ENCODE measurements around the gene CLOCK. TPM values are rescaled to one million over a fixed set of nuclear protein-coding genes. Genes with fewer than 3 reads are reported as not detected.

CLOCK gene
- total RNA-seq, 2 experiments from 2014 or later, result 8.2 to 8.8 TPM

DNA sequence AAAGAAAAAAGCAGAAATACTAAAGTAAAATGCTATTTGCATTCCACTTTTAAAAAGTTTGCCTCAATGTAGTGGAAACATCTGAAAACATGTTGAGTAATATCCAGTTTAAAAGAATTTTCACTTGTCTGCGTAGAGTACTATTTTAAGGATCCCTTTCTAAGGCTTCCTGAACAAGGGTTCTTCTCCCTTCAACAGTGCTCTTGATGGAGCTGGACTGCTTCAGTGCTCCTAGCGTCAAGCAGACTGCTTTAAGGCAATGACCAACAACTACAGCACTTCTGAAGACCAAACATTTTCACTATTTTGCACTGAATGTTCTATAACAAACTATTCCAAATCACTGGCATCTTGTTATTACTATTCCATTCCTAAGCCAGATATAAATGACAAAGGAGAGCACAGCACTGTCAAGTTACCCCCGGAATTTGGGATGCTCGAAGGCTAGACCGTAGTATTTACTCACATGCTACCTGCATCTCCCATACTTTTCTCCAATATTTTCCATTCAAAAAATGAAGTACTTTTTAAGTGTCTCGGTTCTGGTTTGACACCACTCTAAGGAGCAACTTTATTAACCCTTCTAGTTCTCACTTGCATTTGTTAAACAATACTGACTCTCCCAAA is 114.9 kb downstream of the CLOCK start:
- ATAC-seq, result no peak
- CTCF ChIA-PET, result interaction anchor here (1.3 kb wide), 2 partner anchors 13 to 456 kb away, joined by 3 to 5 read pairs; no protein-coding TSS in a partner anchor
- intact Hi-C loops (cut with micrococcal nuclease), result loop anchor here (10.0 kb wide), 1 partner anchor 113 kb away; the partner anchor contains the start of gene CLOCK
- Mint-ChIP-seq H3K9me3 (no peaks in the 10 kb centered on the region), H3K36me3 (ENCODE audit: low read depth) (peaks cover 39% of the 10 kb centered on the region), H3K4me3 (no peak overlapping the region), H3K27me3 (no peaks in the 10 kb centered on the region), H3K27ac (peak overlapping the region; percentile 38), H3K4me1 (ENCODE audit: low read depth) (peaks cover 18% of the 10 kb centered on the region)
- no peak for TF ChIP-seq CTCF (IDR thresholded peaks at IDR 0.05)
- no peak for DNase-seq
- POLR2A ChIA-PET, result no interaction called here

DNA sequence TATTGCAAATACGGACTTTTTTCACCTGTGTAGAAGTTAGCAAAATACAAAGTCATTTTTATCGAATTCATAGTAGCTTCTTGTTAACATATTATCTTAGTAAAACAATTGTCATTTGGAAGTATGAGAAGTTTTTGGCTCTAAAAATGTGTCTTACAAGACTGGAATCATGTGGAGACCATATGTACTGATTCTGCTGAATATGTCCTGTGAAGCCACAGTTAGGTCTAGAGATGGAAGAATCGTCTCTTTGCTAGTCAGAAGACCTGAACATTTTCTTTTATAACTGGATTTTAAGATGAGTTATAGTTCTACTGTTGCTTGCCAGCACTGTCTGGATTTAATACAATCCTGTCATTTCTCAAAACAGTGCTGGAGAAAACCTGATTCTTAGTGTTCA is 121.9 kb downstream of the CLOCK start:
- intact Hi-C loops (cut with micrococcal nuclease), result no loop called here

DNA sequence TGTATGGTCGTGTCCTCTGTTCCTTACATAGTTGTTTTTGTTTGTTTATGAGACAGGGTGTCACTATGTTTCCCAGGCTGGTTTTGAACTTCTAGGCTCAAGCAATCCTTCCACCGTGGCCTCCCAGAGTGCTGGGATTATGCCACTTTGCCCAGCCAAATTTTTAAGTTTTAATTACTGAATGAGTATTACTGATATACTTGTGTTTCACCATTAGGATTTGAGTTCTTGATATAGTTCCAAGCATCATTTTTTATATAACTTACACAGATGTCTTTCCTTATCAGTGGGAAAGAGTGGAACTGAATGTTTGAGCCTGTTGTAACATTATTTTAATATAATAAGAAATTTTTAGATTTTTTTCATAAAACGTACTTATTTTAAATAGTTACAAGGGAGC is 130.5 kb downstream of the CLOCK start:
- ChIA-PET CTCF (interaction anchor here (1.1 to 1.6 kb wide), 3 partner anchors 12 to 70 kb away, joined by 3 read pairs; partner anchors contain the start of gene SRD5A3), POLR2A (no interaction called here)
- no peak overlapping the region for H3K4me3 Mint-ChIP-seq
- no peaks in the 10 kb centered on the region for H3K27me3 Mint-ChIP-seq
- TF ChIP-seq CTCF (IDR thresholded peaks at IDR 0.05), result no peak
- ATAC-seq, result no peak
- H3K36me3 Mint-ChIP-seq (ENCODE audit: low read depth), result peaks cover 26% of the 10 kb centered on the region
- DNase-seq, result no peak
- H3K9me3 Mint-ChIP-seq, result no peaks in the 10 kb centered on the region
- no peak overlapping the region for H3K27ac Mint-ChIP-seq
- peaks cover 2% of the 10 kb centered on the region for H3K4me1 Mint-ChIP-seq (ENCODE audit: low read depth)
- intact Hi-C loops (cut with micrococcal nuclease), result no loop called here

More for the DNA sequence above, 121.9 kb downstream of the CLOCK start:
- TF ChIP-seq CTCF (IDR thresholded peaks at IDR 0.05), result no peak
- H3K27me3 Mint-ChIP-seq, result no peaks in the 10 kb centered on the region
- no peaks in the 10 kb centered on the region for H3K9me3 Mint-ChIP-seq
- no peaks in the 10 kb centered on the region for H3K4me1 Mint-ChIP-seq (ENCODE audit: low read depth)
- DNase-seq, result no peak
- no peak overlapping the region for H3K27ac Mint-ChIP-seq
- peaks cover 49% of the 10 kb centered on the region for H3K36me3 Mint-ChIP-seq (ENCODE audit: low read depth)
- no peak overlapping the region for H3K4me3 Mint-ChIP-seq
- ChIA-PET POLR2A (no interaction called here), CTCF (no interaction called here)
- ATAC-seq, result no peak

DNA sequence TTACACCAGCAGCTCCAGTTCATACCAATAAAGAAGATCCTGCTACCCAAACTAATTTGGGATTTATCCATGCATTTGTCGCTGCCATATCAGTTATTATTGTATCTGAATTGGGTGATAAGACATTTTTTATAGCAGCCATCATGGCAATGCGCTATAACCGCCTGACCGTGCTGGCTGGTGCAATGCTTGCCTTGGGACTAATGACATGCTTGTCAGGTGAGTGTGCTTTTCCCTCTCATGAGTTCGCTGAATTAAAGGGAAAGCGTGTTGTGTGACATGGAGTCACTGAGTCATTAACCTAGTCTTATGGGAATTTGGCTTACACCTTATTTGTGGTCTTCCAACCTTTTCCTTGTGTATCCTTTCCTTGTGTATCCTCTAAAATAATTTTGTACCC is 135.1 kb downstream of the CLOCK start:
- DNase-seq, result no peak
- CTCF ChIA-PET, result no interaction called here
- peaks cover 20% of the 10 kb centered on the region for H3K4me1 Mint-ChIP-seq (ENCODE audit: low read depth)
- peaks cover 21% of the 10 kb centered on the region for H3K36me3 Mint-ChIP-seq (ENCODE audit: low read depth)
- no peaks in the 10 kb centered on the region for H3K27me3 Mint-ChIP-seq
- H3K4me3 Mint-ChIP-seq, result no peak overlapping the region
- intact Hi-C loops (cut with micrococcal nuclease), result no loop called here
- POLR2A ChIA-PET, result no interaction called here
- no peaks in the 10 kb centered on the region for H3K9me3 Mint-ChIP-seq
- TF ChIP-seq CTCF (IDR thresholded peaks at IDR 0.05), result no peak
- no peak overlapping the region for H3K27ac Mint-ChIP-seq
- no peak for ATAC-seq

DNA sequence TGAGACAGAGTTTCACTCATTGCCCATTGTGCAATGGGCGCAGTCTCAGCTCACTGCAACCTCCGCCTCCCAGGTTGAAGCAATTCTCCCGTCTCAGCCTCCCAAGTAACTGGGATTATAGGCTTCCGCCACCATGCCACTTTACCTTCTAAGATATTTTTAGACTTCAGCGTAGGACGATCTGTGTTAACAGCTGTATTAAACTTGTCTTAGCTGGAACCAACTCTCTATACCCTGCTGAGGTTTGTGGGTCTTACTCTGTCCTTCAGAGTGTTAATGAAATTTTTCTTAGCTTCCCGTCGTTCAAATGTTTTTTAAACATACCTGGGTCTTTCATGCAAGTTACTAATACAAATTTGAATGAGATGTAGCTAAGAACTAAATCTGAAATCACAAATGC is 136.3 kb downstream of the CLOCK start:
- POLR2A ChIA-PET, result interaction anchor here (1.2 kb wide), 1 partner anchor 14 kb away, joined by 5 read pairs; the partner anchor contains the start of gene TMEM165
- TF ChIP-seq CTCF (IDR thresholded peaks at IDR 0.05), result no peak
- peaks cover 27% of the 10 kb centered on the region for H3K4me1 Mint-ChIP-seq (ENCODE audit: low read depth)
- no peaks in the 10 kb centered on the region for H3K27me3 Mint-ChIP-seq
- DNase-seq (no peak), ATAC-seq (no peak)
- intact Hi-C loops (cut with micrococcal nuclease), result no loop called here
- no peak overlapping the region for H3K27ac Mint-ChIP-seq
- CTCF ChIA-PET, result interaction anchor here (1.4 kb wide), 1 partner anchor 65 kb away, joined by 4 read pairs; the partner anchor contains the start of gene SRD5A3
- H3K4me3 Mint-ChIP-seq, result no peak overlapping the region
- H3K36me3 Mint-ChIP-seq (ENCODE audit: low read depth), result peaks cover 31% of the 10 kb centered on the region
- no peaks in the 10 kb centered on the region for H3K9me3 Mint-ChIP-seq

Data from activated CD8-positive, alpha-beta T cell treated with anti-CD3 and anti-CD28 coated beads for 36 hours (primary cell).